DMS153 treated with DMSO at 0.1 percent for 48 hours (cell line): Measurements from ENCODE around the gene CCL19.
"Not testable (repeated sequence)": the region's sequence is repeated elsewhere in the genome, so short reads cannot be mapped to it uniquely, and the experiment has no call there.

Source experiments
- DNase-seq: peaks from one replicate; lab custom pipeline; 2025; ENCODE audit not compliant: unreplicated experiment; lab: John Stamatoyannopoulos, UW

The CCL19 gene

DNA sequence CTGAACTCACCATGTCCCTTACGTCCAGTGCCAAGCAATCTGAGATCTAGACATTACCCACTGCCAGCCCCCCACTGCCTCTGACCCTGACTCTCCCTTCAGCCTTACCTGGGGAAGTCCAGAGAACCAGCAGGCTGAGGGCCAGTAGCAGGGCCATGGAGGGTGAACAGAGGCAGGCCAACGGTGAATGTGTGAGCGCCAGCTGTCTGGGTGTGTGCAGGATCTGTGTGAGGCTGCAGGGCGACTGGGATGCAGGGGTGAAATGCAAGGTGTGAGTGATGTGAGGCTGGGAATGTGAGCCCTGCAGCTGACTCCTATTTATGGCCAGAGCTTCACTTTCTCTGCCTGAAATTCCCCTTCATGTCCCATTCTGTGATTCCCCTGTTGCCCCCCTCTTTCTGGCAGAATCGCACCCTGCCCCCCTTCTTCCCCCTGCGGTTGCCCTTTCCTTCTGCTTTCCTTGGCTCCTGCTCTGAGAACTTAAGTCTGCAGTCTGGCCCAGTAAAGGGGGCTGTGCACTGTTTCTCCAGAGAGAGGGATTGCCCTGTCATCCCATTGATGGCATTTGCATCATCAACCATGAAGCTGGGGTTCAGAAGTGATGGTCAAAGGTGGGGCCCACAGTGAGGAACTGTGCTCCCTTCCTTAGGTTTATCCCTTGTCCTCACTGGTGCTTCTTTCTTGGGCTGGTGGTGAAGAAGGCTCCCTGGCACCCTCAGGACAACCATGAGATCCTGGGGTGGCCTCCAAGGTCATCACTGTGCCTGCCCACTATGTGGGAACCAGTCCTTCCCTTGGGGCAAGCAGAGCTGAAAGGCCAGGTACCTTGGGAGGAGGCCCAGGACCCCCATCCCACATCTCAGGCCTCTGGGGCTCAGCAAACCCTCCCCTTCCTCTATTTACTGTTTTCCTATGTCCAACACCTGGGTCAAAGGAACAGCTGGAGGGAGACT, at the start of gene CCL19:
Gene CCL19 (minus strand): TSS at position 294 of the 953 bp plus-strand sequence. CDS start 137 bp downstream, at position 157.
- no peak for DNase-seq

DNA sequence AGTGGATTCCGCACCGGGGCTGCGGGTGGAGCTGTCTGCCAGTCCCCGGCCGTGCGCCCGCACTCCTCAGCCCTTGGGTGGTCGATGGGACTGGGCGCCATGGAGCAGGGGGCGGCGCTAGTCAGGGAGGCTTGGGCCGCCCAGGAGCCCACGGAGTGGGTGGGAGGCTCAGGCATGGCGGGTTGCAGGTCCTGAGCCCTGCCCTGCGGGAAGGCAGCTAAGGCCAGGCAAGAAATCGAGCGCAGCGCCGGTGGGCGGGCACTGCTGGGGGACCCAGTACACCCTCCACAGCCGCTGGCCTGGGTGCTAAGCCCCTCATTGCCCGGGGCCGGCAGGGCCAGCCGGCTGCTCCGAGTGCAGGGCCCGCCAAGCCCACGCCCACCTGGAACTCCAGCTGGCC, 49.1 kb upstream of the CCL19 start:
- DNase-seq = not testable (repeated sequence)

DNA sequence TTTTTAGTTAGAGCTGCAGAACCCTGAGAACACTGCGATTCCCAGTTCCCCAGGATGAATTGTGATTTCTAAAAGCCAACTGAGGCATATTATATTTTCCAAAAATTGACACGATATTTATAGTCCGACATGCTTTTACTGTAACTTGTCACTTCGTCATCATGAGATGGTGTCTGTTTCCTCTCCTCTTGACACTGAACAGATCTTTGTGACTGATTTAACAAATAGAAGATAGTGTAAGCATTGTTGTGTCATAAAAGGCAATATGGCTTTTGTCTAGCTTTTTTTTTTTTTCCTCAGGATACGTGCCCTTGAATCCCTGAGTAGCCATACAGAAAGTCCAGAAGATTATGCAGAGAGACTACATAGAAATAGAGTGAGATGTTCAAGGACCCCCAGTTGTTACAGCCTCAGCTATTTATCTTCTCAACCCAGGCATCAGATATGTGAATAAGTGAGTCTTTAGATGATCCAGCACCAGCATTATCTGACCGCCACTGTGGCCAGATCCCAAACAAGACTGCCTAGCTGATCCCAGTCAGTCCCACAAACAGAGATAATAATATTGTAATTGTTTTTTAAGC, 46.7 kb upstream of the CCL19 start:
- no peak for DNase-seq

DNA sequence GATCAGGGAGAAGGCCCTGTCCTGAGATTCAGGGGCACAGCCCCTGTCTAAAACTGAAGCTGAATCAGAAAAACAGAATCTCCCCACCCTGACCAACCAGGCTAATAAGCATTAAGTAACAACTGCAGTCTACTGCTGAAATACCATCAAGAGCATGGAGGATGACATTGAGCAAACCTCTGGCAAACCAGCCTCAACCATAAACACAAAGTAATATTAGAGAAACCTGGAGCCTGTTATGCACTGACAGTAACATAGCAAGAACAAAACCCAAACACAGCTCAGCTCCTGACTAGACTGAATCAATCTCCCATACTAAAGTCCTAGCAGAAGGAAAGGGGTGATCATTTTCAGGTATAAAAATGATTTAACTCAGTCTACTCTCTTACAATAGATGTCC, 43.6 kb upstream of the CCL19 start:
- no peak for DNase-seq

DNA sequence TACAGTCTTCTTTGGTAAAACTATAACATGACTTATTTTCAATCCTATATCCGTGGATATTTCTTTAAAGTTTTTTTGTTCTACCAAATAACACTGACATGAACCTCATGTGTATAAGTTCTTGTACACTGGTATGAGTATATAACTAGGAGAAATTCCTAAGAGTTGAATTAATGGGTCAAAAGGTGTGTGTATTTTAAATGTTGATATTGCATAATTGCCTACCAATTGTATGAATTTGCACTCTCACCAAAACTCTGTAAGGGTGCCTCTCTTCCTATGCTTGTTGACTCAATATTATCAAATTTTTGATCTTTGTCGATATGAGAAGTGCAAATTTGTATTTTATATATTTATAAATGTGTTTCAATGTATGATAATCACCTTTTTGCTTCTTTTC, 41.8 kb upstream of the CCL19 start:
- DNase-seq = no peak

DNA sequence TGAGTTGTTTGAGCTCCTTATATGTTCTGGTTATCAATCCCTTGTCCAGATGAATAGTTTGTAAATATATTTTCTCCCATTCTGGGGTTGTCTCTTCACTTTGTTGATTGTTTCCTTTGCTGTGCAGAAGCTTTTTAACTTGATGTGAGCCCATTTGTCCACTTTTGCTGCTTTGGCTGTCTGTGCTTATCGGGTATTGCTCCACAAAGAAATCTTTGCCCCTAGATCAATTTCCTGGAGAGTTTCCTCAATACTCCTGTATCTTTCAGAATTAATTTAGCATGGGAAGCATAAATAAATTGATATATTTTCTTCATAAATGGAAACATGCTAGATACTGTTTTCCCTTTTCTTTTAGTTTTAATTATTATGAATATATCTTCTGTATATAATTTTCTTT, 41.4 kb upstream of the CCL19 start:
- no peak for DNase-seq

DNA sequence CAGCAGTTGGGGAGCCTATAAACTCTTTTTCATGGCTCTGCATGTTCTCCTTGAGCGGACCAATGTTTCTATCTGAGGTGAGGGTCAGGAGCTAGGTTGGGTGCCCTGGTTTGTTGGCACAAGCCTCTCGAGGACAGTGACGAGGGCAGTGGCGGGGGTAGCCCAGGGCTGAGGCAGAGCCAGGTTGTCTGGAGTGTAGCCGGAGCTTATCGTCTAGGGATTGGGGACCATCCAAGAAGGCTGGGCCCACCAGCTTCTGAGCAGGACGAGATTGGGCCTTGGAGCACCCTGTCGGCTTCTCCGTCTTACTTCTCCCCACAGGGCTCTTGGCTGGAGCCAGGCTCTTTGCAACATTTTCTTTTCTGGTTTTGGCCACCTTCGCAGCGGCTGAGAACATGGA, 32.1 kb upstream of the CCL19 start:
- no peak for DNase-seq

DNA sequence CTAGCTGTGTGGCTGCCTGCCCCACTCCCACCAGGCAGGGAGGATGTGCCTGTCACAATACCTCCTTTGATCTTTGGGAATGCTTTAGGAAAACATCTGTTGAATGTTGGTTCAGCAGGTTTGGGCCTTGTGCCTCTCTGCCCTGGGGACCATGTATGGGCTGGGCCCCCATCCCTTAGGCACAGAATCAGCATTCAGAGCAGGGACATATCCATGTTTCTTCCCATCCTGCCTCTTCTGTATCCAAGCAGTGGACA, 28.6 kb upstream of the CCL19 start:
- not testable (repeated sequence) for DNase-seq

DNA sequence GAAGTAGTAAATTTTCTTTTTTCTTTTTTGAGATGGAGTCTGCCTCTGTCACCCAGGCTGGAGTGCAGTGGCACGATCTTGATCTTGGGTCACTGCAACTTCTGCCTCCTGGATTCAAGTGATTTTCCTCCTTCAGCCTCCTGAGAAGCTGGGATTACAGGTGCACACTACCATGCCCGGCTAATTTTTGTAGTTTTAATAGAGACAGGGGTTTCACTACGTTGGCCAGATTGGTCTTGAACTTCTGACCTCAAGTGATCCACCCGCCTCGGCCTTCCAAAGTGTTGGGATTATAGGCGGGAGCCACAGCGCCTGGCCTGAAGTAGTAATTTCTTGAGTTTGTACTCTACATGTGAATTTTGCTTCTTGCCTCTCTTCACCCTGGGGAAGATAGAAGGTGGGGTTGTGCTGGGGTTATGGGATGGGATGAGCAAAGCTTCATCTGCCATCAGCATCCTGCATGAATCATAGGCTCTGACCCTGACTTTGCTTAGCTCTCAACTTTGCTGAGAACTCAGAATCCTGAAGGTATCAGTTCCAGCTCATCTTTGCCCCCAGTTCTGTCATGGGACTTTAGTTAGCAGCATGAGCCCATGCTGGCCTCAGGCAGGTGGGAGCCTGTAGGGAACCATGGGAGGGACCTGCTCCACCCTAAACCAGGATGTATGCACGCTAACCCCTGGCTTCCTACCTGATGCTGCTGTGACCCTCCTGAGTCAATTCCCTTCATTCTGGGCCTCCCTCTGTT, 28.1 kb upstream of the CCL19 start:
- no peak for DNase-seq

DNA sequence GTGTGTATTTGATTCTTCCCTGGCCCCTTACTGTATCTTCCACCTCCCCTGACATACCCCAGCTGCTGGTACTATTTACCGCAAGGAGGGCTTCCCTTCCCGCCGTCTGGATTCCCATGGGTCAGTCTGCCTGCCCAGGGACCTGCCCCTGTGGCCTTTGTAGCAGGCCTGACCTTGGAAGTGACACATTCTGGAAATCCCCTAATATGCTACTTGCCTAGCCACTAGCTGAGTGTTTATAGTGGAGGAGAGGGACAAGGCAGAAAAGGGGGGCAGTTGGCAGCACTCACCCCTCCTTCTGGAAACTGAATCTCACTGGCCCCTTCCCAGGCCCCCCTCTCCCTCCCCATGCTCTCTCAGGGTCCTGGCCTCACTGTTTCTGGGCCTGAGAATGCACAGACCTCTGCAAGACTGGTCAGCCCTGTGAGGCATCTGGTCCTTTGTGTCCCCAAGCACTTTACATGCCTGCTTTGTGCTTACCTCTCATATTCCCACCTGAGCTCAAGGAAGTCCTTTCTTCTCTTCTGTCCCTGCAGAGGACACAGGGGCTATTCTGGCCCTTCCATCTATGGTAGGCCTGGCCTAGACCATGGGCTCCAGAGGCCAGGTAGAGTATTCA, 27.0 kb upstream of the CCL19 start:
- no peak for DNase-seq

DNA sequence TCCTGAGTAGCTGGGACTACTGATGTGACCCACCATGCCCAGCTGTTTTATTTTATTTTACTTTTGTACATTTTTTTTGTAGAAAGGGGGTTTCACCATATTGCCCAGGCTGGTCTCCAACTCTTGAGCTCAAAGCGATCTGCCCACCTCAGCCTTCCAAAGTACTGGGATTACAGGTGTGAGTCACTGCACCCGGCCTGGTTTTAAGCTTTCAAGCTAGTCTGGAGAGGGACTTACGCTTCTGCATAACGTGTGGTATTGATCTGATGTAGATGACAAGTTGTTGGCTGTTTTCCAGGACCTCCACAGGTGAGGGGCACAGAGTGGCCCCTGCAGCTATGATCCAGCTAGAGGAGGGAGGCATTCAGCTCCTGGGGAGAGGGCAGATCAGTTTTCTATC, 25.6 kb upstream of the CCL19 start:
- DNase-seq = no peak

DNA sequence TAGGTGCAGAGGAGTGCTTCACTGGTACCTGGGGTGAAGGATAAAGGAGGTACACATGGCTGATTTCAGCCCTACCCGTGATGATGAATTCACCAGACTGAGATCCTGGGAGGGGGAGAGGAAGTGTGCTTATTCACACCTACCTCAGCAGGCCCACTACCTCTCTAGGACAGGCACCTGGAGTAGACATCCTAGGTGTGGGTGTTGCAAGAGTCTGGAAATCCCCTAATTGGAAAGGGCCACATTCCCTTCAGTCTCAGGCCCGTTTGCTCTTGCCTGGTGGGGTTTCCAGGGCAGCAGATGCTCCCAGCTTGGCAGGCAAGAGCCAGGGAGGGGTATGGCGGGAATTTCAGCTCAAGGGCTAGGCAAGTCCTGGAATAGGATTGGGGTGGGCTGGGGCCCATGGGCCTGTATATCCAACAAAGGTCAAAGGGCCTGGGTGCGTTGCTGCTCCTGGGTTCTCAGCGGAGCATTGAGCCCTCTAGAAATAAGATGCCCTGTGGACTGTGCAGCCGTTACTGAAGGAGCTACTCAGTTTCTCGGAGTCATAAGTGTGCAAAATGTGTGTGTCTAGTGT, 24.7 kb upstream of the CCL19 start:
- DNase-seq = no peak

DNA sequence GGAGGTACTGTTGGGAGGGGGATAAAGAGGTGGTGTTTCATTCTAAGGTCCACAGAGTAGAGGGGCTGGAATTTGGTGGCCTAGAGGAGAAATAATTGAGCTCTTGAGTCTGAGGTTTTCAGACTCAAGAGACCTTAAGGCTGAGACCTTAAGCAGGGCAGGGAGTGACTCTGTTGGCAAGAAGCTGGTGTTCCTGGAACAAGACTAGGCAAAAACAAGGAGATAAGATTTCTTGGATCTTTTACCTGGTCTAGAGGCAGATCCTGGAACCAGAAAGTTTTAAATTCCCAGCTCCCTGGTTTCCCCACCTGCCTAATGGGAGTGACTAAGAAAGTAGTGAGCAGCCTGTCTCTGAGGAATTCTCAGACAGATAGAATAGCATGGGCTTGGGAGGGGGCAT, 22.9 kb upstream of the CCL19 start:
- no peak for DNase-seq

DNA sequence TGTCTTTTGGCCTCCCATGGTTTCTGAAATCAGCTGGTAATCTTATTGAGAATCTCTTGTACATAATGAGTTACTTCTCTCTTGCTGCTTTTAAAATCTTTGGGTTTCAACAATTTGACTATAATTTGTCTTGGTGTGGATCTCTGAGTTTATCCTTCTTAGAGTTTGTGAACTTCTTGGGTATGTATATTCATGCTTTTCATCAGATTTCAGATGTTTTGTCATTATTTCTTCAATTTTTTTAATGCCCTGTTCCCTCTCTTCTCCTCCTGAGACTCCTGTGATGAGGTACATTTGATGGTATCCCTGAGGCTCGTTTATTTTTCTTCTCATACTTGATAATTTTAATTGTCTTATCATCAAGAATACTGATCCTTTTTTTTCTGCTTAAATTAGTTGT, 21.1 kb upstream of the CCL19 start:
- DNase-seq = no peak

DNA sequence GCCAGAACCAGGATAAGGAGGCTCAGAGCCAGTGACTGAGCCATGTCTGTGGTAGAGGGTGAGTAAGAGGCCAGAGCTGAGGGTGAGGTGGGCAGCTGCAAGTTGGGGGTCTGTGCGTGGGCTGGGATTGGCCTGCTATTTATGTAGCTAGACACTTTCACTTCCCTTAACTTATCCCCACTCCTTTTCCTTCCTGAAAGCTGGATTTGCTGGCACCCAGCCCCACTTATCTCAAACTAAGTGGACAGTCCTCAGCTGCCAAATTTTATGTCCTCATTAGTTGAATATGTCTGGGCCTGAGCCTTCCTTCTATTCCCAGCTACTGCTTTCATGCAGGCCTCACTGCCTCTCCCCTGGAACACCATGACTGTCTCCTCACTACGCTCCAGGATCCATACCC, 18.9 kb upstream of the CCL19 start, which contains the start of gene CCL21:
Gene CCL21 (minus strand): TSS at position 114 of the 400 bp plus-strand sequence. CDS start 70 bp downstream, at position 44.
- DNase-seq = no peak

DNA sequence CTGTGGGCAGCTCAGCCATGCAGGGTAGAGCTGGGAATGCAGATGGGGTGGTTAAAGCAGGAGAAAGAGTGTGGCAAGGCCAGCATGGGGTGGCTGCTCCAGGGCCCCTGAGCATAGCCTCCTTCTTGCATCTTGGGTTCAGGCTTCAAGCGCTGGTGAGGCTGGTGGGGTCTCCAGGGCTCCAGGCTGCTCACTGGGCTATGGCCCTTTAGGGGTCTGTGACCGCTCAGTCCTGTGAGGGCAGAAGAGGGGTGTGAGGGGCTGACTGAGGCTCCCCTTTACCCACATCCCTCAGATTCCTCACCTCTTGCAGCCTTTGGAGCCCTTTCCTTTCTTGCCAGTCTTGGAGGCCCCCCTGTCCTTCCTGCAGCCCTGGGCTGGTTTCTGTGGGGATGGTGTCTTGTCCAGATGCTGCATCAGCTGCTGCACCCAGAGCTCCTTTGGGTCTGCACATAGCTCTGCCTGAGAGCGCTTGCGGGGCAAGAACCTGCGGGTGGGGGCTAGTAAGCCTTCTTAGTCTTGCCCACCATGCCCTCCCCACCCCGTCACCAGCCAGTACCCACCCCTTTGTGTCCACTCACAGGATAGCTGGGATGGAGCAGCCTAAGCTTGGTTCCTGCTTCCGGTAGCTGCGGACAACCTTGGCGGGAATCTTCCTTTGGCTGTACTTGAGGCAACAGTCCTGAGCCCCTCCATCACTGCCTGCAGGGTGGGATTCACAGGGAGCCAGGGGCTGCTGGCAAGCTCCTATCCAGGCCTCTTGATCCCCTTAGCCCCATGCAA, 18.3 kb upstream of the CCL19 start:
- DNase-seq = no peak

DNA sequence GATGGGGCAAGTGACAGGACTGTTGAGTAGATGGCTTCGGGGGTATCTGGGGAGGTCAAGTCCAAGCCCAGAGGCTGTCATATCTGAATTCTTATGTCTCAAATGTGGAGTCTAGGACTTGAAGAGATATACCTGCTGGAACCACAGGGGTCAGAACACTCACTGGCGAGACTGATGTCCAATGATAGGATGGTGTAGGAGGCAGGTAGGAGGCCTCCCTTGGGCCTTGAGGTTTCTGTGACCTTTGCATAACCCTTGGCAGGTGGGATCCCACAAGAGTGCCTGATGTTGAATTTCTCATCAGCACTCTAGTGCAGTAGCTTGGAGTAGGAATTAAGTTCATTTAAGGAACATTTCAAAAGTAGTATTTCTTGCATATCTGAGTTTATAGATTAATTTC, 16.1 kb upstream of the CCL19 start:
- DNase-seq = no peak

DNA sequence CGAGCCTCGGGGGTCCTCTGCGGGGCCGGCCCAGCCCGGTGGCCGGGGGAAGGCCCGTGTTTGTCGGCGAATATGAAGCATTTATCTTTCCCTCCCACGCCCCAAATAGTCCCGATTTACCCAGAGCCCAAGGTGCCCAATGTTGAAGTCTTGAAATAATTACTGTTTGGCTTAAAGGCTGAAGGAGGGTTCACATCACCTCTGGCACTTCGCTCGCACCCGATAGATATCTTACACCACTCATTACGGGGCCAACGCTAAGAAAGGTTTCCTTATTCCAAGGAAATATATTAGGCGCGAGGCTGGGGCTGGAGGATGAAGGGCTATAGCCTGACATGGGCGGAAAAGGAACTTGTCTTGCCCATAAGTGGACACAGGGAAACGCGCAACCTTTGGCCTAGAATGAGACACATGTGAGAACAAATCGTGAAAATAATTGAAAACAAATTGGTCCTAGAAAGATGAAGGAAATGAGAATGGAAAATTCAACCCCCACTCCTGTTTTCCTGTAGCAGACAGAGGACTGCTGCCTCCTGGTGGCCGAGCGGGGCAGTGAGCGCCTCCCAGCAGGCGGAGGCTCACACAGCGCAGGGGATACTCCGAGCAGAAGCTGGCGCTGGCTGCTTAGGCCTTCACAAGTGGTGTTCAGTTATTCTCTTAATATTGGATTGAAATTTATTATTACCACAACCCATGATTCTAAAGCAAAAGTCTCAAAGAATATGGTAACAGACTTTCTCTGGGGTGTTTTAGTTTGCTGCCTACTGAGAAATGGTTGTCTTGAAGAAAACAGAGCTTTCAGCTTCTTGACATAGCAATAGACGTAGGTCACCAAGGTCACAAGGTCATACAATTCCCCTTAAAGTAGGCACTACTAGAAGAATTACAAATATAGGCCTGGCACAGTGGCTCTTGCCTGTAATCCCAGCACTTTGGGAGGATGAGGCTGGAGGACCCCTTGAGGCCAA, 11.0 kb upstream of the CCL19 start:
- DNase-seq = peak; percentile 56
